Limb (tissue), 2 donors: ENCODE data around the gene LIX1L.
A peak's percentile ranks its signal among the peaks of the same experiment; 100 is the strongest.
"Not testable (repeated sequence)": the region's sequence is repeated elsewhere in the genome, so short reads cannot be mapped to it uniquely, and the experiment has no call there.

Source experiments
- DNase-seq, 2 donors: peaks; one replicate each; pipeline ENCODE4 v3.0.0-alpha.2; 2016; ENCODE audit errors: extremely low spot score in 2 of 2

LIX1L gene

GRCh38 chr1:145936247-145936646, 21.6 kb downstream of the LIX1L start:
- no peak for DNase-seq

- no peak for DNase-seq
Measured at GRCh38 chr1:145935708-145936107, 22.1 kb downstream of the LIX1L start.

- DNase-seq, result not testable (repeated sequence)
Measured at GRCh38 chr1:145932522-145933009, 25.3 kb downstream of the LIX1L start.

GRCh38 chr1:145927916-145928643, 29.7 kb downstream of the LIX1L start:
- DNase-seq, result no peak

- DNase-seq, result peak; percentile 93 to 99
Measured at GRCh38 chr1:145927063-145927886, 30.5 kb downstream of the LIX1L start, which contains the start of gene RBM8A. Gene RBM8A (minus strand): TSS chr1:145927484. CDS start chr1:145927426, 58 bp downstream.

GRCh38 chr1:145926686-145927062, 31.1 kb downstream of the LIX1L start:
- no peak for DNase-seq

GRCh38 chr1:145922266-145922665, 35.6 kb downstream of the LIX1L start:
- DNase-seq, result no peak

- DNase-seq, result not testable (repeated sequence)
Measured at GRCh38 chr1:145920297-145920696, 37.5 kb downstream of the LIX1L start.

GRCh38 chr1:145918992-145919939, 38.6 kb downstream of the LIX1L start:
- DNase-seq, result peak in 1 of 2 donors; percentile 48

GRCh38 chr1:145918144-145918991, 39.4 kb downstream of the LIX1L start, which contains the start of gene PEX11B:
Gene PEX11B (minus strand): TSS chr1:145918717. CDS start chr1:145918688, 29 bp downstream.
- DNase-seq, result peak; percentile 88 to 90

- no peak for DNase-seq
Measured at GRCh38 chr1:145917595-145917994, 40.2 kb downstream of the LIX1L start.

GRCh38 chr1:145916745-145917144, 41.1 kb downstream of the LIX1L start:
- no peak for DNase-seq

GRCh38 chr1:145912128-145912641, 45.6 kb downstream of the LIX1L start:
- DNase-seq, result no peak

GRCh38 chr1:145908653-145909052, 49.2 kb downstream of the LIX1L start:
- no peak for DNase-seq

- DNase-seq, result no peak
Measured at GRCh38 chr1:145906954-145907753, 50.7 kb downstream of the LIX1L start.

- no peak for DNase-seq
Measured at GRCh38 chr1:145901312-145902021, 56.4 kb downstream of the LIX1L start.

- DNase-seq, result no peak
Measured at GRCh38 chr1:145898756-145899155, 59.1 kb downstream of the LIX1L start.

- no peak for DNase-seq
Measured at GRCh38 chr1:145897969-145898368, 59.8 kb downstream of the LIX1L start.

- DNase-seq, result no peak
Measured at GRCh38 chr1:145895471-145895870, 62.3 kb downstream of the LIX1L start.
